D721Med (cell line): ENCODE results near the gene S100A7.
"Not testable (repeated sequence)": the region's sequence is repeated elsewhere in the genome, so short reads cannot be mapped to it uniquely, and the experiment has no call there.

Source experiments
- DNase-seq: peaks from one replicate; pipeline ENCODE4 v3.0.0; 2011; ENCODE audit warnings: low spot score; ENCODE audit not compliant: insufficient read length
- FAIRE-seq: peaks from 2 replicates; lab custom pipeline; 2011; peaks lifted over from hg19 to GRCh38; lab: Jason Lieb, UNC
- TF ChIP-seq, protein P1 (sequence below): IDR thresholded peaks from 2 replicates; pipeline ENCODE4 v1.5.1; 2012; ENCODE audit warnings: mild to moderate bottlenecking, control low read depth; ENCODE audit not compliant: insufficient read depth; ENCODE audit errors: missing control alignments

Gene S100A7

DNA sequence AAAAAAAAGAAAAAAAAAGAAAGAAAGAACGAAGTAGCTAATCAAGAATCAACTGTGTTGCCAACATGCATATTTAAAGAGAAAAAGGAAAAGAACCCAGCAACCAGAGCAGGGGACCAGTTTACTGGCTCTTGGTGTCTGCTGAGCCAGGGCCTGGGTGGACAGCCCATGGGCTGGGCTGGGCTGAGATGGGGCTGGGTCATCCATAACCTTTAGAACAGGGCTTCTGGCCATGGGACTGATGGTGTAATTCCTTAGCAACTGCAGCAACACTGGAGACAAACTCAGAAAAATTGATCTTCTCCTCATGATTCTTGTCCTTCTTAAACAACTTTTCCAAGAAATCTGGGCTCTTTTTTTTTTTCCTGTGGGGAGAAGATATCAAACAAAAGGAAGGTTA lies 33.6 kb downstream of the S100A7 start:
- FAIRE-seq (no peak), DNase-seq (no peak)

DNA sequence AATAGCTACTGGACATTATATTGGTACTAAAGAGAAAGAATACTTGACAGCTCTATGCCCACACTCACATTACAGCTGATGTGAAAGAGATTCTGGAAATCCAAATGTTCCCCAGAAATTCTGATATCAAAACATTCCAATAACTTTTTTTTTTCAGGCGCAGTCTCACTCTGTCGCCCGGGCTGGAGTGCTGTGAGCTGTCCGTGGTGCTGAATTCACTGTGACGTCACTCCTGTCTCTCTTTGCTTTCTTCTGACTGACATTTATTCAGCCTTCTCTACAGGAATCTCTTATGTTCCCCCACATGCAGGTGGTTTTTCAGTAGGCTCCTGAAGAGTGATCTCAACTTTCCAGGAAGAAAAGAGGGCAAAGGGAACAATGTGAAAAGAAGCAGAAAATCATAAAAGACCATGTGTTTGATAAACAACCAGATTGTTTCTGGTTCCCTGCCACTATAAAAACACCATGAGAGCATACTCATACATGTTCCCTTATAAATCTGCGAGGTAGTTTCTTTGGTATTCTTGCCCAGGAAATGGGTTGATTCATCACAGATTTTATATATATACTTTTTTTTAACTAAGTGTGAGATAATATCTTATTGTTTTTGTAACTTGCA lies 37.9 kb downstream of the S100A7 start:
- no peak for DNase-seq
- FAIRE-seq = no peak
- TF ChIP-seq, protein P1, sequence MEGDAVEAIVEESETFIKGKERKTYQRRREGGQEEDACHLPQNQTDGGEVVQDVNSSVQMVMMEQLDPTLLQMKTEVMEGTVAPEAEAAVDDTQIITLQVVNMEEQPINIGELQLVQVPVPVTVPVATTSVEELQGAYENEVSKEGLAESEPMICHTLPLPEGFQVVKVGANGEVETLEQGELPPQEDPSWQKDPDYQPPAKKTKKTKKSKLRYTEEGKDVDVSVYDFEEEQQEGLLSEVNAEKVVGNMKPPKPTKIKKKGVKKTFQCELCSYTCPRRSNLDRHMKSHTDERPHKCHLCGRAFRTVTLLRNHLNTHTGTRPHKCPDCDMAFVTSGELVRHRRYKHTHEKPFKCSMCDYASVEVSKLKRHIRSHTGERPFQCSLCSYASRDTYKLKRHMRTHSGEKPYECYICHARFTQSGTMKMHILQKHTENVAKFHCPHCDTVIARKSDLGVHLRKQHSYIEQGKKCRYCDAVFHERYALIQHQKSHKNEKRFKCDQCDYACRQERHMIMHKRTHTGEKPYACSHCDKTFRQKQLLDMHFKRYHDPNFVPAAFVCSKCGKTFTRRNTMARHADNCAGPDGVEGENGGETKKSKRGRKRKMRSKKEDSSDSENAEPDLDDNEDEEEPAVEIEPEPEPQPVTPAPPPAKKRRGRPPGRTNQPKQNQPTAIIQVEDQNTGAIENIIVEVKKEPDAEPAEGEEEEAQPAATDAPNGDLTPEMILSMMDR = no peak

More for the DNA sequence above, 33.6 kb downstream of the S100A7 start:
- TF ChIP-seq, protein P1 = no peak

DNA sequence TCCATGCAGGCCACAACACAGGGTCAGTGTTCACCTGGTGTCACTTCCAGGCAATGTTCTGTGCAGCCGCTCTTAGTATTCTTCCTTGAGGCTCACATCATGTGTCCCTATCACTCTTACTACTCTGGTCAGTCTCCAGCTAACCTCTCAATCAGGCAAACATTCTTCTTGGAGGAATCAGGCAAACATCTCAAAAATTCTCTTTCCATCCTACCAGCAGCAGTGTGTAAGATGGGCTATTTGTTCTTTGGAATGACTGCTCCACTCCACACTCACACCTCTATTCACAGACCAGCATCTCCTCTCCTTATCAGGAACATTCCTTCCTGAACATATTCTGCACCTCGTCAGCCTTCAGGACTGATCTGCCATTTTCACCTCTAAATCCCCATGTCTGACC lies 40.1 kb downstream of the S100A7 start:
- no peak for FAIRE-seq
- no peak for DNase-seq
- TF ChIP-seq, protein P1 = no peak

DNA sequence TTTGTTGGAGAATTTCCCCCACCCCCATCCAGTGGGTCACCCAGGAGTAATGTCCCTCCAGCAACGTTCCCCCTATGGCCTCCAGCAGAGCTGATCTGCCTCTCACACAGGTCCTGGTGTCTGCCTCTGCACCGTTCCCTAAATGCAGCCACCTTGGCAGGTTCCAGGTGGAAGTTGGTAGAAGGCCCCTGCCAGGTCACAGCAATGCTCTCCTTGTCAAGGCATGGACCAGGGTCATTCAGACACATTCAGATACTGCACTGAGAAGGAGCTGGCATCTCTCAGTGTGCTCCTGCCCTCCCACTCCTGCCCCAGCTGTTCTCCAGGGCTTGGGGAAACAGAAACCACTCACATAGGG lies 41.0 kb downstream of the S100A7 start:
- DNase-seq, FAIRE-seq: not testable (repeated sequence)

DNA sequence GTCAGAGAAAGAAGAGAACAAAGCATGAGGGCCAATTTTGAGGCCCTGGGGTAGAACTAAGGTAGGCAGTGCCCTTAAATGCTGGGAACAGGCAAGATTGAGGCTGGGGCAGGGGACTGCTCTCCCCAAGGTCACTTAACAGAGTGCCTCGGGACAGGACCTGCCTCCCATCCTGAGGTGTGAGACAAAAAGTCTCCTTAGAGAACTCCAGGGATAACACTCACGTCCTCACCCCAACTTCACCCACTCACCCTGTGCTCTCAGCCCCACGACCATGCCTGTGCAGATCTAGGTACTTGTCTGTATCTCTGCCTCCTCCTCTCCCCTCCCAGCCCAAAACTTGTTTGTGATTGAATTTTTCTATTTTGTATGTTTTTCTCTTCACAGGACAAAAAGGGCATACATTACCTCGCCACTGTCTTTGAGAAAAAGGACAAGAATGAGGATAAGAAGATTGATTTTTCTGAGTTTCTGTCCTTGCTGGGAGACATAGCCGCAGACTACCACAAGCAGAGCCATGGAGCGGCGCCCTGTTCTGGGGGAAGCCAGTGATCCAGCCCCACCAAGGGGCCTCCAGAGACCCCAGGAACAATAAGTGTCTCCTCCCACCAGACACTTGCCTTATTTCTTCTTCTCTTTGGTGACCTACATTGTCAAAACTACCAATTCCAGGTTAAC lies 41.6 kb downstream of the S100A7 start:
- FAIRE-seq, DNase-seq: not testable (repeated sequence)

DNA sequence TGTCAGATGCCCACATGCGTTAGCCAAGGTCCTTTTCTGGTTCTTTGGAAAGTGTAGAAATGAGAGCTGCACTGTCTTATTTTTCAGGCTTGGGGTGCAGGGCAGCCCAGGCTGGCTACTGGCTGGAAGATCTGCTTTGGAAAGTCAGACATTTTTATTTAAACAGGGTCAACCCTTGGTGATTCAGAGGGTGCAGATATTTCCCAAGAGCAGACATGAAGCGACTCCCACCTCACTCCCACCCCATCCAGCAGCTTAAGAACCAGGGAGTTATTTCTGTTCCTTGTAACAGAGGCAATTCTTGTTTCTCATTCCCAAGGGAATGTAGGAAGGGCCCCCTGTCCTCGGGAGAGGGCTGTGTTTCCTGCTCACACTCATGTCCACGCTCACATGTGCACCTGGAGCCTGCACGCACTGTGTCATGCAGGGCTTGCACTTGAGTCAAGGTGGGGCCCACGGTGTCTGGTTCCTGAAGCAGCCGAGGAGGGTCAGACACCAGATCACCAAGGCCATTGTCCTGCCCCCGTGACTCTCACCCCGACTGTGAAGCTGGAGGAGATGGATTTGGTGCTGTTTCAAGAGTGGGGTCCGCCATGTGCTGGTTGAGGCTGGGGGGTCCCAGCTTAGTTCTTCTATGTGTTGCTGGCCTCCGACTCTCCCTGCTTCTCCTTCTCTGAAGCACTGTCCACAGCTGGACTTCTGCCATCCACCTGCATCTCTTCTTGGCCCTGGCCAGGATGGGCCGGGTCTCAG lies 43.1 kb downstream of the S100A7 start:
- FAIRE-seq = no peak
- no peak for DNase-seq
- TF ChIP-seq, protein P1 = no peak

DNA sequence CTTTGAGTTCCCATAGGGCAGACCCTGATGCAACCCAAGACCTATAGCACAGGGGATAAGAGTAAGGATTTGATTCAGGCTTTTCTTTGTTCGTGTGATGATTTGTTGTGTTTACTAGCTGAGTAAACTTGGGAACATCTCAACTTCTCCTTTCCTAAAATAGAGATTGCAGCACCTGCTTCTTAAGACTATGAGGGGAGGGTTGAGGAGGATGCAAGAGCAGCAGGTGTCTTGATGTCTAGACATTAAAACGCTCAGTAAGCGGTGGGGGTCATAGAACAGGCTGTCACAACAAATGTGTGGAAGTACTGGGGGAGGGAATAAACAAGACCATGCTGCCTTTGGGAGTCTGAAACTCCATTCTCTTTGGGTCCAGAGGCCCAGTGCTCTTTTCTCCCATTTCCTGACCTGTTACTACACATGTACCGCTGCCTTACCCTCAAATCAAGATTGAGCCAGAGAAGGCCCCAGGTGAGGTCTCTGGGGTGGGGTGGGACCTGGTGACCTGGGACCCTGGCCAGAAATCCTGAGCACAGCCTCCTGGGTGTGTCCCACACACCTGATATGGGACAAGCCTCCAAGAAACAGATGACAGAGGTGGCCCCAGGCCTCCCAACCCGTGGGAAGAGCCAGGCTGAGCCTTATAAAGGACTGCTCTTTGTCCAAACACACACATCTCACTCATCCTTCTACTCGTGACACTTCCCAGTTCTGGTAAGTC lies 44.4 kb downstream of the S100A7 start, which contains the start of gene S100A7A:
TSS of gene S100A7A (plus strand) at position 671 of the 721 bp plus-strand sequence. CDS start 1,563 bp downstream, outside the sequence.
- DNase-seq = no peak
- FAIRE-seq = no peak
- TF ChIP-seq, protein P1 = no peak

DNA sequence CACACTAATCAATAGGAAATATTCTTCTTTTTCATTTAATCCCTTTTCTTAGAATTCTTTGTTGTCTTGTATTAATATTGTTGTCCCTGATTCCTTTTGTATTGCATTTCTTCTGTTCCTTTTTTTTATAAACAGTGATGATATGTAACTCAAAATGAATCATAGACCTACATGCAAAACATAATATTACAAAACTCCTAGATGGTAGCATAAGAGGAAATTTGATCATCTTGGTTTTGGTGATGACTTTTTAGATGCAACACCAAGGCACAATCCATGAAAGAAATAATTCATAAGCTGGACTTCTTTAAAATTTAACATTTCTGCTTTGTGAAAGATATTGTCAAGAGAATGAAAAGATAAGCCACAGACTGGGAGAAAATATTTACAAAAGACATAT lies 46.5 kb downstream of the S100A7 start:
- DNase-seq, FAIRE-seq: not testable (repeated sequence)
